HG03064 (cell line): Measurements from ENCODE around the gene TRIM67.

ENCODE experiments used
- ATAC-seq: cut with Tn5 transposase; IDR thresholded peaks from one replicate; pipeline ENCODE4 v1.9.1; 2021; ENCODE audit warnings: low read depth; ENCODE audit not compliant: unreplicated experiment

Gene TRIM67

GRCh38 chr1:231181271-231181670 lies 19.4 kb downstream of the TRIM67 start:
- no peak for ATAC-seq

- ATAC-seq = no peak
Observed at GRCh38 chr1:231182317-231182716, 20.5 kb downstream of the TRIM67 start.

GRCh38 chr1:231183639-231184590 lies 22.1 kb downstream of the TRIM67 start:
- no peak for ATAC-seq

- no peak for ATAC-seq
Observed at GRCh38 chr1:231184891-231185290, 23.0 kb downstream of the TRIM67 start.

GRCh38 chr1:231185391-231185790 lies 23.5 kb downstream of the TRIM67 start:
- ATAC-seq = no peak

GRCh38 chr1:231186356-231187115 lies 24.7 kb downstream of the TRIM67 start:
- ATAC-seq = no peak

- ATAC-seq = no peak
Observed at GRCh38 chr1:231187571-231187970, 25.7 kb downstream of the TRIM67 start.

- ATAC-seq = no peak
Observed at GRCh38 chr1:231188072-231188471, 26.2 kb downstream of the TRIM67 start.

GRCh38 chr1:231188768-231189167 lies 26.9 kb downstream of the TRIM67 start:
- ATAC-seq = no peak

GRCh38 chr1:231189683-231190270 lies 27.9 kb downstream of the TRIM67 start:
- ATAC-seq = no peak

GRCh38 chr1:231190456-231190855 lies 28.6 kb downstream of the TRIM67 start:
- ATAC-seq = no peak

GRCh38 chr1:231192620-231193163 lies 30.8 kb downstream of the TRIM67 start:
- no peak for ATAC-seq

GRCh38 chr1:231193710-231194340 lies 32.0 kb downstream of the TRIM67 start:
- no peak for ATAC-seq

- no peak for ATAC-seq
Observed at GRCh38 chr1:231194476-231194842, 32.6 kb downstream of the TRIM67 start.

GRCh38 chr1:231194843-231195516 lies 33.1 kb downstream of the TRIM67 start:
- ATAC-seq = no peak

- no peak for ATAC-seq
Observed at GRCh38 chr1:231196307-231196706, 34.4 kb downstream of the TRIM67 start.

GRCh38 chr1:231196728-231197127 lies 34.9 kb downstream of the TRIM67 start:
- ATAC-seq = no peak

- no peak for ATAC-seq
Observed at GRCh38 chr1:231199868-231200267, 38.0 kb downstream of the TRIM67 start.

GRCh38 chr1:231200388-231201031 lies 38.7 kb downstream of the TRIM67 start:
- ATAC-seq = no peak
